Neuronal stem cell (in vitro differentiated cells): Measurements from ENCODE around the gene MMP11.

ENCODE experiments used
- DNase-seq: peaks from one replicate; pipeline ENCODE4 v3.0.0-alpha.2; 2013; ENCODE audit warnings: low spot score
- H2AFZ ChIP-seq: one replicate; pipeline ENCODE4 v1.6.1; 2013; ENCODE audit warnings: mild to moderate bottlenecking, low read length, inconsistent platforms
- H2AK5ac ChIP-seq: 2 replicates; pipeline ENCODE4 v1.6.1; 2013; ENCODE audit warnings: low read depth, mild to moderate bottlenecking, inconsistent platforms, low read length, moderate library complexity, mixed read lengths
- H2BK120ac ChIP-seq: 2 replicates; pipeline ENCODE4 v1.6.1; 2013; ENCODE audit warnings: low read depth, mild to moderate bottlenecking, inconsistent platforms, low read length, moderate library complexity, mixed read lengths
- H2BK12ac ChIP-seq: one replicate; pipeline ENCODE4 v1.6.1; 2013; ENCODE audit warnings: low read length, inconsistent platforms
- H2BK15ac ChIP-seq: 2 replicates; pipeline ENCODE4 v1.6.1; 2013; ENCODE audit warnings: mild to moderate bottlenecking, low read length, inconsistent platforms, mixed read lengths
- H2BK5ac ChIP-seq: one replicate; pipeline ENCODE4 v1.6.1; 2013; ENCODE audit warnings: inconsistent platforms, mild to moderate bottlenecking, low read length, moderate library complexity
- H3K14ac ChIP-seq: one replicate; pipeline ENCODE4 v1.6.1; 2013; ENCODE audit warnings: low read length, inconsistent platforms
- H3K18ac ChIP-seq: 2 replicates; pipeline ENCODE4 v1.6.1; 2013; ENCODE audit warnings: low read length, inconsistent platforms
- H3K23ac ChIP-seq: 2 replicates; pipeline ENCODE4 v1.6.1; 2013; ENCODE audit warnings: low read depth, mild to moderate bottlenecking, mixed read lengths, low read length, inconsistent platforms; ENCODE audit not compliant: poor library complexity
- H3K27ac ChIP-seq: replicated peaks from 3 replicates; pipeline ENCODE4 v1.5.1; 2013; ENCODE audit warnings: low read length, inconsistent platforms
- H3K27me3 ChIP-seq, 3 experiments: 2 replicates each; pipeline ENCODE4 v1.6.1; 2013; ENCODE audit warnings: low read length in 3 of 3, mild to moderate bottlenecking in 2 of 3, inconsistent platforms in 1 of 3, low read depth in 1 of 3, mixed read lengths in 1 of 3, moderate library complexity in 1 of 3; ENCODE audit not compliant: control insufficient read depth in 3 of 3, insufficient read depth in 3 of 3
- H3K36me3 ChIP-seq, 2 donors: replicated peaks in 1 of 2; 2 replicates each; pipeline ENCODE4 v1.6.1; 2013; ENCODE audit warnings: low read length in 2 of 2; ENCODE audit not compliant: control insufficient read depth in 2 of 2, insufficient read depth in 2 of 2
- H3K4ac ChIP-seq: 2 replicates; pipeline ENCODE4 v1.6.1; 2013; ENCODE audit warnings: inconsistent platforms, mild to moderate bottlenecking, low read length, moderate library complexity
- H3K4me1 ChIP-seq, 2 donors: 1 replicate in 1 of 2; 2 replicates in 1 of 2; pipeline ENCODE4 v1.6.1; 2013; ENCODE audit warnings: low read length in 2 of 2, low read depth in 1 of 2; ENCODE audit not compliant: control insufficient read depth in 2 of 2, insufficient read depth in 1 of 2
- H3K4me2 ChIP-seq: one replicate; pipeline ENCODE4 v1.6.1; 2013; ENCODE audit warnings: mild to moderate bottlenecking, low read length, inconsistent platforms; ENCODE audit not compliant: insufficient read depth, poor library complexity, severe bottlenecking
- H3K4me3 ChIP-seq, 2 donors: 2 replicates each; pipeline ENCODE4 v1.5.1; 2013; ENCODE audit warnings: low read length in 2 of 2, mild to moderate bottlenecking in 2 of 2, inconsistent platforms in 1 of 2, moderate library complexity in 1 of 2
- H3K79me1 ChIP-seq: one replicate; pipeline ENCODE4 v1.6.1; 2013; ENCODE audit warnings: low read depth, mild to moderate bottlenecking, inconsistent platforms, low read length, moderate library complexity
- H3K9ac ChIP-seq: one replicate; pipeline ENCODE4 v1.6.1; 2013; ENCODE audit warnings: mild to moderate bottlenecking, low read depth, low read length, inconsistent platforms; ENCODE audit not compliant: poor library complexity
- H3K9me3 ChIP-seq, 2 donors: replicated peaks in 1 of 2; 2 replicates each; pipeline versions ENCODE3 to v1.6.1; 2013; ENCODE audit warnings: low read length in 2 of 2, mild to moderate bottlenecking in 2 of 2, inconsistent platforms in 1 of 2, low read depth in 1 of 2, mixed read lengths in 1 of 2, moderate library complexity in 1 of 2; ENCODE audit not compliant: control insufficient read depth in 2 of 2, insufficient read depth in 1 of 2
- H4K8ac ChIP-seq: one replicate; pipeline ENCODE4 v1.6.1; 2013; ENCODE audit warnings: low read depth, mild to moderate bottlenecking, inconsistent platforms, low read length, moderate library complexity
- H4K91ac ChIP-seq: one replicate; pipeline ENCODE4 v1.6.1; 2013; ENCODE audit warnings: low read length, low read depth, mild to moderate bottlenecking, inconsistent platforms; ENCODE audit not compliant: poor library complexity
- WGBS, 2 donors: extraction: QIAGEN DNeasy Blood & Tissue Kit; methylation state at CpG; one replicate each; pipeline ENCODE4 v1.1.7; 2013; ENCODE audit warnings: missing lambda C conversion rate in 2 of 2, mixed read lengths in 1 of 2; ENCODE audit not compliant: insufficient read length in 2 of 2, insufficient replicate concordance in 1 of 2; ENCODE audit errors: extremely low coverage in 2 of 2; 5-methylcytosine and 5-hydroxymethylcytosine counted together

The MMP11 gene

DNA sequence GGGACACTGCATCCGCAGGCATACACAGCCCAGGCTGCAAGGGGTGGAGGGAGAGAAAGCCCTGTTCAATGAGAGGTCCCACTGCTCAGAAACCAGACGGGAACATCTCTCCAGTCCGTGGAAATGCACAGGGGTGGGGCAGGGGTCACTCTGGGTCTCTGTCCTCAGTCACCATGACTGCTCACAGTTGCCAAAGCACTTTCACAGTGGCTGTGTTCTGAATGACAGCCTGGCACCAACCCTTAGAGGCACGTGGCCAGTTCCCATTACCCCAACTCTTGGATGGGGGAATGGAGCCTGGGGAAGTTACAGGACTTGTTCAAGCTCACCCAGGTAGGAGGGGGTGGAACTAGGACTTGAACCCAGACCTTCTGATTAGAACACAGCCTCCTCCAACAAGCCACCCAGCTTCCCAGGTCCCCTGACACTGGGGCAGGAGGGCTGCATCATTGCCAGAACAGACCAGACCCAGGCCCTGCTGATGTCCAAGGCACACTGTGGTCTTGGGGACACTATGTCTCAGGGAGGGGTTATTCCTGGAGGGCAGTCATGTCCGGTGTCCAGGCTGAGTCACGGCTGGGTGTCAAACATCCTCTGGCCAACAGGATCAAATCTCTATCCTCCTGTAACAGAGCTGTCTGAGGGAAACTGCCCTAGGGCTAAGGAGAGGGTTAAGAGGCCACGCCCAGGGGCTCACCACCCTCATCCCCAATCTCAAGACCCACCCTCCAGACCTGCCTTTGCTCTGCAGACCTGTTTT lies 30.0 kb upstream of the MMP11 start:
- Histone ChIP-seq H4K91ac (no peak overlapping the region), H3K4ac (no peak overlapping the region), H3K9me3 (no peaks in the 10 kb centered on the region), H2BK120ac (no peak overlapping the region), H2AFZ (no peak overlapping the region), H2BK5ac (no peak overlapping the region), H3K36me3 (peaks cover 27 to 48% of the 10 kb centered on the region in 2 donors), H4K8ac (no peak overlapping the region), H2AK5ac (no peak overlapping the region), H3K27me3 (no peaks in the 10 kb centered on the region), H3K18ac (no peak overlapping the region), H2BK15ac (no peak overlapping the region), H3K9ac (peak overlapping the region; percentile 63), H3K27ac (no peak overlapping the region), H3K4me2 (no peak overlapping the region), H3K79me1 (peaks cover 2% of the 10 kb centered on the region), H3K4me3 (peak overlapping the region in 1 of 2 donors; percentile 17), H3K23ac (no peak overlapping the region), H2BK12ac (no peak overlapping the region), H3K14ac (no peak overlapping the region), H3K4me1 (no peaks in the 10 kb centered on the region)
- DNase-seq, result no peak
- no CpG with 5 or more reads among the region's 7 CpGs for WGBS, 2 donors

DNA sequence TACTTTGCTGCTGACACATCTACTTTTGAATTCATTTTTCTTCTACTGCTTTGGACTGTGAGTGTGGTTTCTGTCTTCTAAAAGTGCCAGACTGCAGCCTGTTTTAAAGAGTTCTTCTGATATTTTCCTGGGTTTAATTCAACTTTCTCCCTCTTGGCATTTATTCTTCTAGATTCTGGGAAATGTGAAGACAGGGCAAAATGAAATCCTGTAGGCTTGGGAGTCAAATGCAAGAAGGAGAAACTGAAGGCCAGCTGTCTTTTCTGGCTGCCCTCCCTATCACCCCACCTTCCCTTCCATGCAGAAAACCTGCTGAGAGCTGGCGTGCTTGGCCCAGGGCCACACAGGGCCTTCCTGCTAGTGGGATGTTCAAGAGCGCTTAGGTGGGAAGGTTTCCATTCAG lies 29.3 kb upstream of the MMP11 start:
- no peak overlapping the region for H3K4ac ChIP-seq
- WGBS, 2 donors, result no CpG with 5 or more reads among the region's 2 CpGs
- no peak overlapping the region for H3K4me2 ChIP-seq
- H2BK5ac ChIP-seq, result no peak overlapping the region
- H3K9me3 ChIP-seq, result no peaks in the 10 kb centered on the region
- no peak overlapping the region for H3K27ac ChIP-seq
- no peak overlapping the region for H4K91ac ChIP-seq
- H4K8ac ChIP-seq, result peak overlapping the region; percentile 33
- H3K18ac ChIP-seq, result no peak overlapping the region
- H2AK5ac ChIP-seq, result no peak overlapping the region
- H3K27me3 ChIP-seq, result no peaks in the 10 kb centered on the region
- no peak overlapping the region for H2BK12ac ChIP-seq
- no peak overlapping the region for H3K4me3 ChIP-seq
- no peak overlapping the region for H2AFZ ChIP-seq
- no peaks in the 10 kb centered on the region for H3K4me1 ChIP-seq
- no peak for DNase-seq
- H2BK120ac ChIP-seq, result no peak overlapping the region
- peaks cover 2% of the 10 kb centered on the region for H3K79me1 ChIP-seq
- H2BK15ac ChIP-seq, result no peak overlapping the region
- H3K14ac ChIP-seq, result no peak overlapping the region
- H3K23ac ChIP-seq, result no peak overlapping the region
- H3K9ac ChIP-seq, result no peak overlapping the region
- H3K36me3 ChIP-seq, result peaks cover 27 to 48% of the 10 kb centered on the region in 2 donors

DNA sequence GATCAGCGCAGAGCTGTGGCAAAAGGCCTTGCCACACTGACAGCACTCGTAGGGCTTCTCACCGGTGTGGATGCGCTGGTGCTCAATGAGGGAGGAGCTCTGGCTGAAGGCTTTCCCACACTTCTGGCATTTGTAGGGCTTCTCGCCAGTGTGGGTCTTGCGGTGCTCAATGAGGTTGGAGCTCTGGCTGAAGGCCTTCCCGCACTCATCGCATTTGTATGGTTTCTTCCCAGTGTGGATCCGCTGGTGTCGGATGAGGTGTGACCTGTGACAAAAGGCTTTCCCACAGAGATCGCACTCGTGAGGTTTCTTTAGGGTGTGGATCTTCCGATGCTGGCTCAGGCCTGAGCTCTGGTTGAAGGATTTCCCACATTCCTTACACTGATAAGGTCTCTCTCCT lies 28.6 kb upstream of the MMP11 start:
- Histone ChIP-seq H3K4me2 (no peak overlapping the region), H4K8ac (no peak overlapping the region), H3K4me3 (no peak overlapping the region), H3K9ac (no peak overlapping the region), H3K4ac (no peak overlapping the region), H2BK5ac (no peak overlapping the region), H2AK5ac (no peak overlapping the region), H3K14ac (no peak overlapping the region), H2BK120ac (no peak overlapping the region), H4K91ac (no peak overlapping the region), H2BK15ac (no peak overlapping the region), H3K18ac (no peak overlapping the region), H3K79me1 (peaks cover 2% of the 10 kb centered on the region), H3K36me3 (peaks cover 27 to 48% of the 10 kb centered on the region in 2 donors), H2BK12ac (no peak overlapping the region), H3K23ac (no peak overlapping the region), H3K4me1 (no peaks in the 10 kb centered on the region), H3K27me3 (no peaks in the 10 kb centered on the region), H2AFZ (no peak overlapping the region), H3K27ac (no peak overlapping the region), H3K9me3 (no peaks in the 10 kb centered on the region)
- no peak for DNase-seq
- WGBS, 2 donors, result no CpG with 5 or more reads among the region's 13 CpGs

DNA sequence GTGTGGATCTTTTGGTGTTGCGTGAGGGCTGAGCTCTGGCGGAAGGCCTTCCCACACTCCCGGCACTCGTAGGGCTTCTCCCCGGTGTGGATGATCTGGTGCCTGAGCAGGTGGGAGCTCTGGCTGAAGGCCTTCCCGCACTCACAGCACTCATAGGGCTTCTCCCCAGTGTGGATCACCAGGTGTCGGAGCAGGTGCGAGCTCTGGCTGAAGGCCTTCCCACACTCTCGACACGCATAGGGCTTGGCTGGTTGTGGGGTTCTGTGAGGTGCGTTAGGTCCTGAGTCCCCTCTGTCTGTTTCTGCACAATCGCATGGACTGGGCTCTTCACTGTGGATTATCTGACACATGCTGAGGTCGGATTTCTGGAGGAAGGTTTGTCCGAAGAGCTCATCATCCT lies 28.2 kb upstream of the MMP11 start:
- Histone ChIP-seq H3K79me1 (peaks cover 2% of the 10 kb centered on the region), H4K8ac (no peak overlapping the region), H3K27me3 (no peaks in the 10 kb centered on the region), H3K4ac (no peak overlapping the region), H3K9ac (no peak overlapping the region), H3K36me3 (peaks cover 27 to 48% of the 10 kb centered on the region in 2 donors), H3K23ac (no peak overlapping the region), H2BK15ac (no peak overlapping the region), H3K18ac (no peak overlapping the region), H3K14ac (no peak overlapping the region), H3K27ac (no peak overlapping the region), H2BK12ac (no peak overlapping the region), H3K4me3 (no peak overlapping the region), H2AK5ac (no peak overlapping the region), H2BK5ac (no peak overlapping the region), H3K4me1 (no peaks in the 10 kb centered on the region), H3K4me2 (no peak overlapping the region), H2BK120ac (no peak overlapping the region), H2AFZ (no peak overlapping the region), H3K9me3 (no peaks in the 10 kb centered on the region), H4K91ac (no peak overlapping the region)
- no peak for DNase-seq
- no CpG with 5 or more reads among the region's 14 CpGs for WGBS, 2 donors
